OCI-LY7 (cell line): ENCODE measurements around the gene SLC4A1AP.

Experiments
- CTCF ChIP-seq: fragments of 200-600 bp; sonication (generic); conservative IDR thresholded peaks from 2 replicates; pipeline ENCODE4 v1.5.1; 2014; ENCODE audit warnings: mild to moderate bottlenecking, antibody characterized with exemption, low read length, moderate library complexity, mixed read lengths
- EZH2phosphoT487 ChIP-seq: fragments of 200-600 bp; sonication (generic); IDR thresholded peaks from 2 replicates; pipeline ENCODE4 v1.6.1; 2018; ENCODE audit warnings: low read depth, borderline replicate concordance, mild to moderate bottlenecking, mixed run types, antibody characterized with exemption, low read length, moderate library complexity, mixed read lengths

GRCh38 chr2:27613985-27614384 lies 49.7 kb upstream of the SLC4A1AP start:
- TF ChIP-seq CTCF (no peak), EZH2phosphoT487 (no peak)
